Measurements from ENCODE around the gene RBM39.
"Not testable (repeated sequence)": the region's sequence is repeated elsewhere in the genome, so short reads cannot be mapped to it uniquely, and the experiment has no call there.

Gene RBM39

GRCh38 chr20:35704514-35705261 lies 37.4 kb downstream of the RBM39 start:
- no peak for DNase-seq

- DNase-seq: no peak
Observed at GRCh38 chr20:35702824-35703695, 39.0 kb downstream of the RBM39 start.

- DNase-seq: no peak
Observed at GRCh38 chr20:35702051-35702823, 39.8 kb downstream of the RBM39 start.

GRCh38 chr20:35700625-35701148 lies 41.4 kb downstream of the RBM39 start:
- DNase-seq: no peak

- DNase-seq: no peak
Observed at GRCh38 chr20:35699957-35700624, 42.0 kb downstream of the RBM39 start.

GRCh38 chr20:35699127-35699956 lies 42.7 kb downstream of the RBM39 start, which contains the start of the genes NFS1 and ROMO1:
Gene NFS1 (minus strand): TSS chr20:35699352. CDS start chr20:35699288, 64 bp downstream.
Gene ROMO1 (plus strand): TSS chr20:35699405. CDS start chr20:35699633, 228 bp downstream.
- peak; percentile 88 for DNase-seq

GRCh38 chr20:35698298-35699126 lies 43.5 kb downstream of the RBM39 start:
- no peak for DNase-seq

- no peak for DNase-seq
Observed at GRCh38 chr20:35697696-35698297, 44.3 kb downstream of the RBM39 start.

- no peak for DNase-seq
Observed at GRCh38 chr20:35695978-35696377, 46.1 kb downstream of the RBM39 start.

GRCh38 chr20:35695245-35695749 lies 46.8 kb downstream of the RBM39 start:
- no peak for DNase-seq

- no peak for DNase-seq
Observed at GRCh38 chr20:35690265-35690664, 51.8 kb downstream of the RBM39 start.

GRCh38 chr20:35686872-35687271 lies 55.2 kb downstream of the RBM39 start:
- not testable (repeated sequence) for DNase-seq

- DNase-seq: not testable (repeated sequence)
Observed at GRCh38 chr20:35685368-35685767, 56.7 kb downstream of the RBM39 start.

GRCh38 chr20:35681960-35682359 lies 60.1 kb downstream of the RBM39 start:
- no peak for DNase-seq

- DNase-seq: no peak
Observed at GRCh38 chr20:35680452-35681183, 61.4 kb downstream of the RBM39 start.

- DNase-seq: no peak
Observed at GRCh38 chr20:35674921-35675320, 67.1 kb downstream of the RBM39 start.

GRCh38 chr20:35673884-35674283 lies 68.2 kb downstream of the RBM39 start:
- DNase-seq: no peak

- no peak for DNase-seq
Observed at GRCh38 chr20:35669681-35670080, 72.4 kb downstream of the RBM39 start.

GRCh38 chr20:35669221-35669620 lies 72.8 kb downstream of the RBM39 start:
- no peak for DNase-seq

Measured in stimulated activated CD4-positive, alpha-beta T cell treated with anti-CD3 and anti-CD28 coated beads, Interleukin-4, amount 100 ng/mL, for 24 hours (primary cell).